Neural cell (in vitro differentiated cells): Measurements from ENCODE around the gene TSKU. TPM values are rescaled to one million over a fixed set of nuclear protein-coding genes. Genes with fewer than 3 reads are reported as not detected.

Source experiments
- H2AFZ ChIP-seq: fragments of 200-600, 300-800 bp; sonication (generic), shearing (Covaris generic); 2 replicates; pipeline ENCODE4 v1.6.0; 2014; ENCODE audit warnings: low read depth, mild to moderate bottlenecking, antibody characterized with exemption, low read length, moderate library complexity
- H3F3A ChIP-seq: fragments of 200-600 bp; shearing (Covaris generic); 2 replicates; pipeline ENCODE4 v1.6.1; 2016; ENCODE audit warnings: mild to moderate bottlenecking, moderate library complexity, mixed read lengths, antibody characterized with exemption, low read length; ENCODE audit not compliant: insufficient read depth, poor library complexity, severe bottlenecking
- H3K27ac ChIP-seq: fragments of 200-600, 300-800 bp; sonication (generic), shearing (Covaris generic); 2 replicates; pipeline ENCODE4 v1.5.1; 2014; ENCODE audit warnings: mild to moderate bottlenecking, low read length, moderate library complexity
- H3K27me3 ChIP-seq: fragments of 300-800, 200-600 bp; sonication (generic), shearing (Covaris generic); 2 replicates; pipeline ENCODE4 v1.6.0; 2014; ENCODE audit warnings: mild to moderate bottlenecking, low read depth, low read length, moderate library complexity; ENCODE audit not compliant: insufficient read depth
- H3K36me3 ChIP-seq: fragments of 300-800, 200-600 bp; sonication (generic), shearing (Covaris generic); 2 replicates; pipeline ENCODE4 v1.5.1; 2014; ENCODE audit warnings: mild to moderate bottlenecking, antibody characterized with exemption, low read length, moderate library complexity; ENCODE audit not compliant: insufficient read depth
- H3K4me2 ChIP-seq: fragments of 300-800, 200-600 bp; sonication (generic), shearing (Covaris generic); 2 replicates; pipeline ENCODE4 v1.6.0; 2014; ENCODE audit warnings: mild to moderate bottlenecking, low read length
- H3K4me3 ChIP-seq: fragments of 300-800, 200-600 bp; sonication (generic), shearing (Covaris generic); 2 replicates; pipeline ENCODE4 v1.5.1; 2014; ENCODE audit warnings: mild to moderate bottlenecking, low read length, moderate library complexity
- H3K79me2 ChIP-seq: fragments of 200-600 bp; shearing (Covaris generic); replicated peaks from 2 replicates; pipeline ENCODE4 v1.6.0; 2014; ENCODE audit warnings: mild to moderate bottlenecking, low read length, moderate library complexity; ENCODE audit not compliant: insufficient read depth
- H3K9ac ChIP-seq: fragments of 300-800, 200-600 bp; sonication (generic), shearing (Covaris generic); 2 replicates; pipeline ENCODE4 v1.6.1; 2016; ENCODE audit warnings: mild to moderate bottlenecking, low read length, mixed read lengths
- H3K9me2 ChIP-seq: fragments of 200-600 bp; shearing (Covaris generic); 2 replicates; pipeline ENCODE4 v1.6.1; 2016; ENCODE audit warnings: mild to moderate bottlenecking, low read length, mixed read lengths; ENCODE audit not compliant: insufficient read depth
- H3K9me3 ChIP-seq: fragments of 200-600, 300-800 bp; sonication (generic), shearing (Covaris generic); 2 replicates; pipeline ENCODE4 v1.6.1; 2016; ENCODE audit warnings: mild to moderate bottlenecking, mixed run types, low read length, moderate library complexity, mixed read lengths
- H4K20me1 ChIP-seq: fragments of 200-600 bp; shearing (Covaris generic); 2 replicates; pipeline ENCODE4 v1.6.1; 2016; ENCODE audit warnings: mild to moderate bottlenecking, mixed run types; ENCODE audit not compliant: insufficient read depth
- EP300 ChIP-seq: fragments of 450-650 bp; conservative IDR thresholded peaks from 2 replicates; pipeline ENCODE4 v1.6.1; 2014; ENCODE audit warnings: antibody characterized with exemption, mild to moderate bottlenecking, moderate library complexity; ENCODE audit not compliant: poor library complexity, severe bottlenecking
- EZH2 ChIP-seq: fragments of 200-600, 300-800 bp; shearing (Covaris generic), sonication (generic); IDR thresholded peaks from 2 replicates; pipeline ENCODE4 v1.6.1; 2014; ENCODE audit warnings: antibody characterized with exemption, low read length, borderline replicate concordance, mild to moderate bottlenecking; ENCODE audit not compliant: insufficient read depth, poor library complexity, severe bottlenecking
- MXI1 ChIP-seq: fragments of 450-650 bp; conservative IDR thresholded peaks from 2 replicates; pipeline ENCODE4 v1.6.1; 2014; ENCODE audit warnings: antibody characterized with exemption, mild to moderate bottlenecking; ENCODE audit not compliant: poor library complexity, severe bottlenecking
- POLR2AphosphoS5 ChIP-seq: IDR thresholded peaks from 2 replicates; pipeline ENCODE4 v1.6.1; 2012
- RAD21 ChIP-seq: fragments of 450-650 bp; conservative IDR thresholded peaks from 2 replicates; pipeline ENCODE4 v1.6.1; 2014; ENCODE audit warnings: antibody characterized with exemption, mild to moderate bottlenecking, moderate library complexity
- SMC3 ChIP-seq: fragments of 450-650 bp; conservative IDR thresholded peaks from 2 replicates; pipeline ENCODE4 v1.6.1; 2014; ENCODE audit warnings: antibody characterized with exemption, mild to moderate bottlenecking, moderate library complexity; ENCODE audit not compliant: poor library complexity
- TAF1 ChIP-seq: IDR thresholded peaks from 2 replicates; pipeline ENCODE4 v1.6.1; 2012; ENCODE audit warnings: low read depth
- polyA plus RNA-seq: library from polyadenylated mRNA; depleted of rRNA; stranded (reverse); fragments of >200 nt; gene quantifications from 2 replicates; pipeline ENCODE4 v1.2.3, GENCODE V29; 2014
- TF ChIP-seq, protein P1 (sequence below): fragments of 450-650 bp; IDR thresholded peaks from 2 replicates; pipeline ENCODE4 v1.5.1; 2014; ENCODE audit warnings: antibody characterized with exemption, mild to moderate bottlenecking, moderate library complexity; ENCODE audit not compliant: poor library complexity, severe bottlenecking
- TF ChIP-seq, protein P2 (sequence below): IDR thresholded peaks from 2 replicates; pipeline ENCODE4 v1.6.1; 2012; ENCODE audit warnings: borderline replicate concordance

The TSKU gene
- polyA plus RNA-seq, 1 donor from 2014 or later = 3.5 TPM

DNA sequence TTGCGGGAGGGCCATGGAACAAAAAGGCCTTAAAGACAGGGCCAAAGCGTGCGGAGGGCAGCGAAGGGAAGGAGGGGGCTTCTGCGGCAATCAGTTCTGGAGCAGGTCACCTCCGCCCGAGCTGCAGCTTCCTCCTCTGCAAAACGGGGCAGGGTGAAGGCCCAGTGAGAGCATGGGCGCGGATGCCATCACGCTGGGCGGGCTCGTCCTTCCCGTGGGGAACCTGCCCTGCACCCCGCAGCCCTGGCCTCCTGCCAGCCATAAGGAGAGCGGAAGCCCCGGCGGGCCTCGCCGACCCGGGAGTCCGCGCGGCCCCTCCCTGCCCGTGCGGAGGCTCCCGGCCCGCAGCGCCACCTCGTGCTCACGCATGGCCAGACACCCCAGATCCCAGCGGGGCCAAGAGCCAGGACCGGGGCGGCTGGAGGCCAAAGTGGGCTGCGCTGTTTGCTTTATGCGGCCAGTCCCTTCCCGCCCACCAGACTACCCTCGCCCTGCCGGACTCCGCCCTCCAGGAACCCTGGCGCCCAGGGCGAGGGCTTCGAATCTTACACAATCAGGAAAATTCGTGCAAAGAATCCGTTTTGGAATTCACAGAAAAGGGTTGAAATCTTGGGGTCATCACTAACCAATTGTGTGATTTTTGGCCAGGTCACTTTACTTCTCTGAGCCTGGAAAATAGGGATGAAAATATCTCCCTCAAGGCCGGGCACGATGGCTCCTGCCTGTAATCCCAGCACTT, 16.1 kb downstream of the TSKU start:
- no peaks in the 10 kb centered on the region for H4K20me1 ChIP-seq
- H3K4me3 ChIP-seq = no peak overlapping the region
- no peaks in the 10 kb centered on the region for H3K27me3 ChIP-seq
- H3K79me2 ChIP-seq = no peaks in the 10 kb centered on the region
- no peak overlapping the region for H2AFZ ChIP-seq
- H3K9ac ChIP-seq = no peak overlapping the region
- H3F3A ChIP-seq = no peaks in the 10 kb centered on the region
- no peak for TF ChIP-seq TAF1
- TF ChIP-seq, protein P1, sequence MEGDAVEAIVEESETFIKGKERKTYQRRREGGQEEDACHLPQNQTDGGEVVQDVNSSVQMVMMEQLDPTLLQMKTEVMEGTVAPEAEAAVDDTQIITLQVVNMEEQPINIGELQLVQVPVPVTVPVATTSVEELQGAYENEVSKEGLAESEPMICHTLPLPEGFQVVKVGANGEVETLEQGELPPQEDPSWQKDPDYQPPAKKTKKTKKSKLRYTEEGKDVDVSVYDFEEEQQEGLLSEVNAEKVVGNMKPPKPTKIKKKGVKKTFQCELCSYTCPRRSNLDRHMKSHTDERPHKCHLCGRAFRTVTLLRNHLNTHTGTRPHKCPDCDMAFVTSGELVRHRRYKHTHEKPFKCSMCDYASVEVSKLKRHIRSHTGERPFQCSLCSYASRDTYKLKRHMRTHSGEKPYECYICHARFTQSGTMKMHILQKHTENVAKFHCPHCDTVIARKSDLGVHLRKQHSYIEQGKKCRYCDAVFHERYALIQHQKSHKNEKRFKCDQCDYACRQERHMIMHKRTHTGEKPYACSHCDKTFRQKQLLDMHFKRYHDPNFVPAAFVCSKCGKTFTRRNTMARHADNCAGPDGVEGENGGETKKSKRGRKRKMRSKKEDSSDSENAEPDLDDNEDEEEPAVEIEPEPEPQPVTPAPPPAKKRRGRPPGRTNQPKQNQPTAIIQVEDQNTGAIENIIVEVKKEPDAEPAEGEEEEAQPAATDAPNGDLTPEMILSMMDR = peak; percentile 64
- peak; percentile 59 for TF ChIP-seq SMC3
- peak; percentile 48 for TF ChIP-seq RAD21
- no peaks in the 10 kb centered on the region for H3K9me3 ChIP-seq
- no peaks in the 10 kb centered on the region for H3K36me3 ChIP-seq
- H3K4me2 ChIP-seq = no peak overlapping the region
- H3K9me2 ChIP-seq = no peaks in the 10 kb centered on the region
- H3K27ac ChIP-seq = no peak overlapping the region

DNA sequence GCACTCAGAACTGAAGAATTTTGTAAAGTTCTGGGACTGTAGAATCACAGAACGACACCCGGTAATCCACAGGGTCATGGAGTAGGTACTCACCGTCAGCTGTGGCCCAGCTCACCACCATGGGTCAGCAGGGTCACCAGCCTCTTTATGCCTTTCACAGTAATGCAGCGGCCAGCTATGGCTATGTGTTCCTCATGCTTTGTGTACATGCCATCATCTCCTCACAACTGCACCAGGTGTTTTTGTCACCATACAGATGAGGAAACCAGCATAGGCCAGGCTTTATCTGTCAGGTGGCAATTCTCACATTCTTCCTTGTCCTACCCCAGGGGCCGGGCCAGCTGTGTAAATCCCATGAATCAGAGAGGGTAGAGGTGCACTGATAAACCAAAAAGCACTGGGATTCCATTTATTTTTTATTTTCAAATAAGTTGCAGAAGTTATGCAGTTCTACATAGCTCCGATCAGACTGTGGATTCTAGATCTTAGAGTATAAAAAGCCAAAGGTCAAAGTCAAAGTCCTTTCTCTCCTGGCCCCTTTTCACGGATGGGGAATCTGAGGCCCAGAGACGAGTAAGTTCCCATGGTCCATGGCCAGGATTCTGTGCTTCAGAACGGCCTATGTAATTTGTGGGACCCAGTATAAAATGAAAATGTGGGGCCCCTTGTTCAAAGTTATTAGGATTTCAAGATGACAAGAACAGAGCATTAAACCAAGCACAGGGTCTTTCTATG, 17.5 kb downstream of the TSKU start:
- Histone ChIP-seq H4K20me1 (no peaks in the 10 kb centered on the region), H3K27me3 (no peaks in the 10 kb centered on the region), H3K9ac (no peak overlapping the region), H3K9me3 (no peaks in the 10 kb centered on the region), H3F3A (no peaks in the 10 kb centered on the region), H3K79me2 (no peaks in the 10 kb centered on the region), H2AFZ (no peak overlapping the region), H3K9me2 (no peaks in the 10 kb centered on the region), H3K4me3 (no peak overlapping the region), H3K27ac (no peak overlapping the region), H3K36me3 (no peaks in the 10 kb centered on the region), H3K4me2 (no peak overlapping the region)
- TF ChIP-seq EP300 = no peak
- no peak for TF ChIP-seq MXI1
- no peak for TF ChIP-seq TAF1
- TF ChIP-seq RAD21 = no peak

DNA sequence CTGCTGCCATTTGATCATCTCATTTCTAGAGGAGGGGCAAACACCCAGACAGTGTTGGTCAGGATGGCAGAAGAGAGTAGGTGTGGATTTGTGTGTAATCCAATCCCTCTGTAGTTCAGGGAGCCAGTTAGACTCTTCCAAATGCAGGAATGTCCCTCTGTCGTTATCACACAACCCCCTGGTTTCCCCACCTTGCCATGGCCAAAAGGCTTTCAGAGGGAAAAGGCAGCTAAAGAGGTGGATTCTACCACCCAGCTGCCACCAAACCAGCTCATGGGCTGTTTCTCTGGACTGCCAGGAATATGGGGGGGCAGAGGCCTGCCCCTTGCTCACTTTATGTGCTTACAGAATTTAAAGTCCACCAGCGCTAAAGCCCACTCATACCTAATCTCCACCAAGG, 18.1 kb downstream of the TSKU start:
- H2AFZ ChIP-seq = no peak overlapping the region
- H3K36me3 ChIP-seq = no peaks in the 10 kb centered on the region
- H3K9me3 ChIP-seq = no peaks in the 10 kb centered on the region
- no peak overlapping the region for H3K27ac ChIP-seq
- H3K4me3 ChIP-seq = no peak overlapping the region
- H4K20me1 ChIP-seq = no peaks in the 10 kb centered on the region
- H3K79me2 ChIP-seq = no peaks in the 10 kb centered on the region
- H3K9me2 ChIP-seq = no peaks in the 10 kb centered on the region
- no peaks in the 10 kb centered on the region for H3K27me3 ChIP-seq
- no peaks in the 10 kb centered on the region for H3F3A ChIP-seq
- H3K9ac ChIP-seq = no peak overlapping the region
- H3K4me2 ChIP-seq = no peak overlapping the region
- TF ChIP-seq EP300 (no peak), SMC3 (no peak), POLR2AphosphoS5 (no peak), MXI1 (no peak), TAF1 (no peak), RAD21 (no peak), EZH2 (no peak)
- TF ChIP-seq, protein P1 = no peak
- TF ChIP-seq, protein P2, sequence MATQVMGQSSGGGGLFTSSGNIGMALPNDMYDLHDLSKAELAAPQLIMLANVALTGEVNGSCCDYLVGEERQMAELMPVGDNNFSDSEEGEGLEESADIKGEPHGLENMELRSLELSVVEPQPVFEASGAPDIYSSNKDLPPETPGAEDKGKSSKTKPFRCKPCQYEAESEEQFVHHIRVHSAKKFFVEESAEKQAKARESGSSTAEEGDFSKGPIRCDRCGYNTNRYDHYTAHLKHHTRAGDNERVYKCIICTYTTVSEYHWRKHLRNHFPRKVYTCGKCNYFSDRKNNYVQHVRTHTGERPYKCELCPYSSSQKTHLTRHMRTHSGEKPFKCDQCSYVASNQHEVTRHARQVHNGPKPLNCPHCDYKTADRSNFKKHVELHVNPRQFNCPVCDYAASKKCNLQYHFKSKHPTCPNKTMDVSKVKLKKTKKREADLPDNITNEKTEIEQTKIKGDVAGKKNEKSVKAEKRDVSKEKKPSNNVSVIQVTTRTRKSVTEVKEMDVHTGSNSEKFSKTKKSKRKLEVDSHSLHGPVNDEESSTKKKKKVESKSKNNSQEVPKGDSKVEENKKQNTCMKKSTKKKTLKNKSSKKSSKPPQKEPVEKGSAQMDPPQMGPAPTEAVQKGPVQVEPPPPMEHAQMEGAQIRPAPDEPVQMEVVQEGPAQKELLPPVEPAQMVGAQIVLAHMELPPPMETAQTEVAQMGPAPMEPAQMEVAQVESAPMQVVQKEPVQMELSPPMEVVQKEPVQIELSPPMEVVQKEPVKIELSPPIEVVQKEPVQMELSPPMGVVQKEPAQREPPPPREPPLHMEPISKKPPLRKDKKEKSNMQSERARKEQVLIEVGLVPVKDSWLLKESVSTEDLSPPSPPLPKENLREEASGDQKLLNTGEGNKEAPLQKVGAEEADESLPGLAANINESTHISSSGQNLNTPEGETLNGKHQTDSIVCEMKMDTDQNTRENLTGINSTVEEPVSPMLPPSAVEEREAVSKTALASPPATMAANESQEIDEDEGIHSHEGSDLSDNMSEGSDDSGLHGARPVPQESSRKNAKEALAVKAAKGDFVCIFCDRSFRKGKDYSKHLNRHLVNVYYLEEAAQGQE = no peak
